Measurements from ENCODE around the gene PLAAT3.

GRCh38 chr11:63564784-63565350 is 49.4 kb downstream of the PLAAT3 start:
- TF ChIP-seq CTCF (IDR thresholded peaks at IDR 0.05) (no peak), POLR2A (IDR thresholded peaks at IDR 0.05) (no peak), POLR2AphosphoS5 (IDR thresholded peaks at IDR 0.05) (no peak), EP300 (IDR thresholded peaks at IDR 0.05) (no peak)

Data from suprapubic skin (tissue), 4 donors.